ENCODE results near the gene CFAP69.
"Not testable (repeated sequence)": the region's sequence is repeated elsewhere in the genome, so short reads cannot be mapped to it uniquely, and the experiment has no call there.

CFAP69 gene

GRCh38 chr7:90236721-90237289, 8.2 kb upstream of the CFAP69 start:
- no peak for DNase-seq

DNA sequence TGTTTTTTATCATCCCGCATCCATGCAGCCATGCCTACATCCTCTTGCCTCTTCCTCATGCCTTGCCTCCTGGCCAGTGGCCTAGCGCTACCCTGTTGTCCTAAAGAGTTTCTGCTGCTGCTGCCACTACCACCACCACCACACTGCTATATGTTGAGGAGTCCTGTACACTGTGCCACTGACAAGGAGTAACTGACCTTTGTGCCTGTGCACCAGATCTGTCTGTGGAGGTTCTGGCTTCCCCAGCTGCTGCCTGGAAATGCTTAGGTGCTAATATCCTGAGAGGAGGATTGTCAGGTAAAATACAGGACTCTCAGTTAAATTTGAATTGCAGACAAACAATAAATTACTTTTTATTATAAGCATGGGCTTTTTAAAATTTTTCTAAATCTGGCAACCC, 7.0 kb upstream of the CFAP69 start:
- DNase-seq: no peak

DNA sequence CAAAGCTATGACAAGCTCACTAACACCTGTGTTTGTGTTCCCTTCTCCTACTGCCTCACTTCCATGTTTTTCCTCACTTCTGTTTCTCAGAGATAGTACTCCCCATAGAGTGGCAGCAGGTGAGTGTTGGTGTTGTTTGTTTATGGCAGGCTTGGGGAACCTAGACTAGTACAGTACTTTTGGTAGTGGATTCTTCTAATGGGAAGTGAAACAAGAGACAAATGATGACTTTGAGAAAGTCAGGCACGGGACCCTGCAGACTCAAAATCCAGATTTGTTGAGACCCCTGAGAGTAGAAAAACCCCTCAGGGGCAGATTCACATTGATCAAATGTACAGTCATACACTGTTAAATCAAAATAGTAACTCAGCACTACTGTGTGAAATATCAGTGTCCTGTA, 6.4 kb upstream of the CFAP69 start:
- DNase-seq: no peak

DNA sequence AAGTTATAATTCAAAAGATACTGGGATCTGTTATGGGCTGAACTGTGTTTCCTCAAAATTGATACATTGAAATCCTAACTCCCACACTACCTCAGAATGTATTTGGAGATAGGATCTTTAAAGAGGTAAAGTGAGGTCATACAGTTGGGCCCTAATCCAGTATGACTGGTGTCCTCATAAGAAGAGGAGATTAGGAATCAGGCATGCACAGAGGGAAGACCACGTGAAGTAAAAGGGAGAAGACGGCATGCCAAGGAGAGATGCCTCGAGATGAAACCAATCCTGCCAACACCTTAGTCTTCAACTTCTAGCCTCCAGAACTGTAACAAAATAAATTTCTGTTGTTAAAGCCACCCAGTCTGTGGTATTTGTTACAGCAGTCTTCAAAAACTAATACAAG, 5.9 kb upstream of the CFAP69 start:
- DNase-seq: no peak

DNA sequence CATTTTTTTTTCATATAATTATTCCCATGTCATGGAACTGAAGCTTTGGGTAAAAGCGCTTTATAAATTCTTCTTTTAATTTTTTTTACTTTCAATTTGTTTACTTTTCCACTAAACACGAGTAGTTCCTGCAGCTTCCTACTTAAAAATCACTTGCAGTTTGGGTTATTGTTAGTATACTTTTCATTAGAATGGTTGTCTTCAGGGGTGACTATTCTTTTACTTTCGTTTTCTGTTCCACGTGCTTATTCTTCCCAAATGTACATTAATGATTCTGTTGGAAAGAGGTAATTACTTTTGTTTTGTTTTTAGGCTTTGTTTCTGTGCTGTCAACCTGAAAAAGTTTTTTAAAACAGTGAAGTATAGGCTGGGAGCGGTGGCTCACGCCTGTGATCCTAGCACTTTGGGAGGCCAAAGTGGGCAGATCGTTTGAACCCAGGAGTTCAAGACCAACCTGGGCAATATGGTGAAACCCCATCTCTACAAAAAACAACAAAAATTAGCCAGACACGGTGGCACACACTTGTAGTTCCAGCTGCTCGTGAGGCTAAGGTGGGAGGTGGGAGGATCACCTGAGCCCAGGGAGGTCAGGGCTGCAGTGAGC, 5.2 kb upstream of the CFAP69 start:
- DNase-seq: no peak

DNA sequence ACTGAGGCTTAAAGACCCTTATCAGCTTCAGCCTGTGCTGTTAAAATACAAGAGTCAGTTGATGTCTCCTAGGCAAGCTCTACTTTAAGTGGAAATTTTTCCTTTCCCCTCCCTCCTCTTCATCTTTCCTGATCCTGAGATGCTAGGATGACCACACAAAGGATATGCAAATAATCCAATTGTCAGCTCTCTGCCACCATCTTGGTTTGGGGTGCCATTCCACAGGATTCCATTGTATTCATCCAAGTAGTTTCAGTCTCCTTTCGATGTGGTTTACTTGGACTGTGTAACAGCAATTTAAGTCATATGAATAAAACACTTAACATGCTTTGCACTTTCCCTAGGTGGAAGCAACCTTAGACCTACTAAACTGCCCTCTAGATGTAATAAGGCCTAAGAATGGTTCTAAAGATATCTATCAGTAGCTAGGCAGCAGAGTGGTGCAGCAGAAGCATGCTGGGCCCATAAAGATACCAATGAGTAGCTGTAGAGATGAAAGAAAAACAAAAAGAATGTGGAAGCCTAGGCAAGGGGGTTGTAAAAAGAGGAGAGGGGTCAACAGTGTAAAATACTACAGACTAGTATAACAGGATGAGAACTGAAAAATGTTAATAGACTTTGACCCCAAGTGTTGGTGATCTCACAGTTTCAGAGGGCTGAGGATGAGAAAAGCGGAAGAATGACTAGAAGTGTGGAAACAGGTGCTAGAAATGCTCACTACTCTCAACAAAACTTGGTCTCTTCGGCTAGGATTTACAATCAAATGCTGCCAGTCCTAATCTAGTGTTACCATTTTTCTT, 2.4 kb upstream of the CFAP69 start:
- DNase-seq: no peak

DNA sequence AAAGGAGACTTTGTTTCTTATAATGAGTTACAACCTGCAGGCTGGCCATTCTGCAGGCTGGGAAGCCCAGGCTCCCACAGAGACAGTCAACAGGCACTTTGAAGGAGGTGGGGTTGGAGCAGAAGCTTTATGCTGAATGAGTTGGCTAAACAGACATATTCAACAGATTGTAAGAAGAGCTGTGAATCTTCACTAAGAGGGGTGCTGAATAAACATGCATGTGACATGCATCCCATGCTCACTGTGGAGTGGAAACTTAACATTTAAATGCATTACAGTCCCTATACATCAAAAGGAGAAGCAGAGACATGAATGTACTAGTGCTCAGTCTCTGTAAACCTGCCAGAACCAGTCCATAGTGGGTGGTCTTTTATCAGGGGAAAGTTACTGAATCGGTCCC, 1.4 kb upstream of the CFAP69 start:
- DNase-seq: no peak

GRCh38 chr7:90244565-90244908, 437 bp upstream of the CFAP69 start:
- no peak for DNase-seq

- peak; percentile 35 for DNase-seq
These were observed 1.2 kb downstream of the CFAP69 start for GRCh38 chr7:90246171-90246570.

GRCh38 chr7:90248706-90249105, 3.7 kb downstream of the CFAP69 start:
- DNase-seq: no peak

- no peak for DNase-seq
These were observed 5.8 kb downstream of the CFAP69 start for GRCh38 chr7:90250601-90251303.

GRCh38 chr7:90251304-90251635, 6.3 kb downstream of the CFAP69 start:
- DNase-seq: no peak

- DNase-seq: not testable (repeated sequence)
These were observed 11.0 kb downstream of the CFAP69 start for GRCh38 chr7:90256011-90256410.

DNA sequence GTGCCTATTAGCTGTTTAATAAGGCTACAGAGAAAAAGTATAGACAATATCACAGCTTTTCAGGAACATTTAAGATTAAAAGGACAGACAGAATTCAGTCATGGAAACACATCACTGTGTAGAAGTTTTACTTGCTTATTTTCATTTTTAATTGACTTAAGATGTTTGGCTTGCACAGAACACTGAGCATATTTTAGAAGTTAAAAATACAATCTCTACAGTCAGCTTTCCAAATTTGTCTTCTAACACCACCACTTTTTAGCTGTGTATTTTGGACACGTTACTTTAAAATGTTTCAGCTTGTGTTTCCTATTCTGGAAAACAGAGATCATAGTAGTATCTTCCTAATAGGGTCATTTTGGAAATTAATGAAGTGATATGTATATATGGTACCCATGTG, 11.8 kb downstream of the CFAP69 start:
- DNase-seq: no peak

DNA sequence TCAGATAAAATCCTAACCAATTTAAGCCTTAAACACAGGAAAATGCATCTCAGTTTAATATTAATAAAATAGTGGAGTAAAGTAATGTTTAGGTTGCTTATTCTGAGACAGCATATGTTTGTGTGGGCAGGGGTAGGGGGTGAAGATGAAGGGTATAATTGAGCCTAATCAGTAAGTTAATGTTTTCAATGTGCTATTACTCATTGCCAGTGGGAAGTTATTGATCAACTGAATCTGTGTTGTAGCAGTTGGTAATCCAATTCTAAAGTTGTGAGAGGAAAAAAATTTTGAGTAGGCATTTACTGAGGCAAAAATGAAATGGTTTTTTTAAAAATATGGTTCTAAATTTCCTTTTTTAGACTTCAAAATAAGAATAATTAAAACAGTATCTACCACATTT, 16.5 kb downstream of the CFAP69 start:
- DNase-seq: no peak

GRCh38 chr7:90262438-90262837, 17.5 kb downstream of the CFAP69 start:
- DNase-seq: no peak

DNA sequence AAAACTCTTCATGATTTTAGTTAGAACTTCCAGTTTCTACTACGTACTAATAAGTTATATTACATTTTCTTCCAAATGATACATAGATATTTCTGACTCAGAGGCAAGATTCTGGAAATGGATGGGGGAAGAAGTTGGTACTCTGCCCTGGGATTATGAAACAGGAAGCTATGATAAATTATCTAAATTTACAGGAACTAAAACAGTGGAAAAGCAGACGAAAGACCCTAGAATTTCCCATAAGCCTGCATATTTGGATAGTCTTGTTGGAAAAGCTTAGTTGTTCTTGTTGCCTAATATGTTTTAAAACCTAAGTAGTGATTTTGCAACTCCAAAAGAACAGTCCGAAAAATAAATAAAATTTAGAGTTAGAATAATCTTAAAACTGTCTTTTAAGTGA, 21.8 kb downstream of the CFAP69 start:
- DNase-seq: no peak

GRCh38 chr7:90267263-90267858, 22.4 kb downstream of the CFAP69 start:
- no peak for DNase-seq

DNA sequence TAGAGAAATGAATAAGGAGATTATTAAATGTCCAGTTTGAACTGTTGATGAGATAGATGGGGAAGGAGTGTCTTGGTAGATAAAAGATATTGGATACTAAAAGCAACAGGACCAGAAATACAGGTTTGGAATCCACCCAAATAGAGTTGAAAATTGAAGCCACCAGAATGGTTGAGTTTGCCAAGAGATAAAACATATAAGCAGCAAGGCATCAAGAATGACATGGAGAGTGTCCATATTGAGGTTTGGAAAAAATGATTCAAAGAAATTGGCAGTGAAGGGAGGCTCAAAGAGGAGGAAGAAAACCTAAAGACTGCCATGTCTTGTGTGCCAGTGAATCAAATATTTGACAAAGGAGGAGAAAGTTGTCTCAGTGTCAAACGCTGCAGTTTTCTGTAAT, 24.2 kb downstream of the CFAP69 start:
- DNase-seq: no peak

DNA sequence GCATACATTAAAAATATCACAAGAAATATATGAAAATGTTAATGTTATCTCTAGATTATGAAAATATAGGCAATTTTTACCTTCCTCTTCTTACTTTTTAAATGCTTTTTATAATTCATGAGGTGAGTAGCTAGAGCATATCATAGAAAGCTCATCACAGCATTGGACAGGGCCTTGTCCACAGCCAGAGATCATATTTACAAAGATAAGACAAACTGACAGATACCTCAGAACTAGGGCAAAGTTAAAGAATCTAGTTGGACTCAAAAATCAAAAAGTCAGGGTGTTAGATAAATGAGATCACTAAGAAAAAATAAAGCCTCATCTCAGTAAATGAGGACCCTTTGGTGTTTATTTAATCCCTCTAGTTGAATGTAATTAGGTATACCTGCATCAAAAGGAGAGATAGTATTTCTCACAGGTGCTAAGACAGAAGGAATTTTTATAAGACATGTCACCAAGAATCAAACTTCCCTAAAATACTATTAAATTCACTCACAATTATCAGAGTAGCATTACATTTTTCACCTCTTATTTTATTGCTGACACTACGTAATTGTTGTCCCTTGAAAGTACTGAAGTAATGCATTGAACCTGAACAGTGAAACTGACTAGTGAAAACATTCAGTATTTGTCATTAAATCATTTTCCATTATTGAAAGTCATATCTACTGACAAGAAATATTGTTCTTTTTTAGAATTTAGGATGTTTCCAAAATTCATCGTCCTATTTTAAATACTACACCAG, 25.6 kb downstream of the CFAP69 start:
- DNase-seq: no peak

DNA sequence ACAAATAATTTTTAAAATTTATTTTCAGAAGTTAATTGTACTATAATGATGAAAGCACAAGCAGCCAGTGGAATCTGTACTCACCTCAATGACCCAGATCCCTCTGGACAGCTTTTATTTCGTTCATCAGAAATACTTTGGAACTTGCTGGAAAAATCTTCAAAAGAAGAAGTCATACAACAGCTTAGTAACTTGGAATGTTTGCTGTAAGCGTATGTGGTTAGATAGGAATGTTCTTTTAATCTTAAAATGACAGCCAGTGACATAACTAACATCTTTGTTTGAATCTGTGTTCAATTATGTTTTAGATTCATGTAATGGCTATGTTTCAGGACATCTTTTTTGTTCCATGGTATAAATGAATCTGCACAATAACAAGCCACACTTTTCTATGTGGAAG, 26.8 kb downstream of the CFAP69 start:
- no peak for DNase-seq

DNA sequence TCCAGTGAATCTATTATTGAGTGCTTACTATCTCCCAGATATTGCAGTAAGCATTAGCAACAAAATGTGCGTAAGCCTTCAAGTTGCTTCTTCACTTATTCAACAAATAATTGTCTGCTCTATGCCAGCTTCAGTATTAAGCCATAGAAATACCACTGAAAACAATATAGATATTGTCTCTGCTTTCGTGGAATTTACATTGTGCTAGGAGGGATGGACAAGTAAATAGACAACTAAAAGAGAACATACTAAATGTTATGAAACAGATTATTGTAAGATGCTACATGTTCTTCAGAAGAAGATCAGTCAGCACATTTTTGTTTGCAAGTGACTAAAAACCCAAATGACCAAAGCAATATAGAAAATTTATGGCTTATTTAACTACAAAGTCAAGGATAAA, 27.3 kb downstream of the CFAP69 start:
- no peak for DNase-seq

DNA sequence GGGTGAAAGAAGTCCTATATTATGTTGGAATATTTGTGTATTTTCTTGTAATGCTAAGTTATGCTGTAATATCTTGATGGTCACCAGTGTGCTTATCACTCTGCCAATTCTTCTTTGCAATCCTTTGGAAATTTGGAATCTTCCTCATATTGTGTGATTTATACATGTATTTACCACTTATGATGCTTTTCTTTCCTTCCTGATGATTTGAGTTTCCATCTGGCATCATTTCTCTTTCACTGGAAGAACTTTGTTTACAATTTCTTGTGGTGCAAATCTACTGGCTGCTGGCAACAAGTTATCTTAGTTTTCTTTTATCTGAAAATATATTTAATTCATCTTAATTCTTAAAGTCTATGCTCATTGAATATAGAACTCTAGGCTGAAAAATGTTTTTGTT, 29.2 kb downstream of the CFAP69 start:
- no peak for DNase-seq
